ENCODE data around the gene RNASEH2B.

- no peak for TF ChIP-seq EZH2 (IDR thresholded peaks at IDR 0.05; ENCODE audit: borderline replicate concordance, insufficient read depth, low read depth, low read length, poor library complexity, severe bottlenecking)
- no peak for TF ChIP-seq CTCF (IDR thresholded peaks at IDR 0.05)
Measured at GRCh38 chr13:50990065-50990817, 80.7 kb downstream of the RNASEH2B start.
